ENCODE measurements around the gene RANBP10.

RANBP10 gene

GRCh38 chr16:67825906-67826305, 19.5 kb upstream of the RANBP10 start:
- no peak for DNase-seq (ENCODE audit: low spot score)

- no peak for DNase-seq (ENCODE audit: low spot score)
Measured at GRCh38 chr16:67825119-67825518, 18.8 kb upstream of the RANBP10 start.

- no peak for DNase-seq (ENCODE audit: low spot score)
Measured at GRCh38 chr16:67822511-67822910, 16.2 kb upstream of the RANBP10 start.

GRCh38 chr16:67820608-67821259, 14.4 kb upstream of the RANBP10 start:
- no peak for DNase-seq (ENCODE audit: low spot score)

GRCh38 chr16:67814567-67814966, 8.2 kb upstream of the RANBP10 start:
- DNase-seq (ENCODE audit: low spot score): no peak

- DNase-seq (ENCODE audit: low spot score): no peak
Measured at GRCh38 chr16:67811899-67812298, 5.5 kb upstream of the RANBP10 start.

GRCh38 chr16:67807148-67807682, 855 bp upstream of the RANBP10 start:
- no peak for DNase-seq (ENCODE audit: low spot score)

- DNase-seq (ENCODE audit: low spot score): no peak
Measured at GRCh38 chr16:67805718-67806427, 487 bp downstream of the RANBP10 start.

GRCh38 chr16:67804853-67805542, 1.4 kb downstream of the RANBP10 start:
- DNase-seq (ENCODE audit: low spot score): no peak

- no peak for DNase-seq (ENCODE audit: low spot score)
Measured at GRCh38 chr16:67803894-67804293, 2.5 kb downstream of the RANBP10 start.

- no peak for DNase-seq (ENCODE audit: low spot score)
Measured at GRCh38 chr16:67801883-67802282, 4.5 kb downstream of the RANBP10 start.

GRCh38 chr16:67801241-67801640, 5.1 kb downstream of the RANBP10 start:
- no peak for DNase-seq (ENCODE audit: low spot score)

- DNase-seq (ENCODE audit: low spot score): no peak
Measured at GRCh38 chr16:67800338-67800926, 5.9 kb downstream of the RANBP10 start.

- no peak for DNase-seq (ENCODE audit: low spot score)
Measured at GRCh38 chr16:67796099-67796718, 10.2 kb downstream of the RANBP10 start.

- DNase-seq (ENCODE audit: low spot score): no peak
Measured at GRCh38 chr16:67790071-67790470, 16.3 kb downstream of the RANBP10 start.

GRCh38 chr16:67786491-67786890, 19.9 kb downstream of the RANBP10 start:
- no peak for DNase-seq (ENCODE audit: low spot score)

- DNase-seq (ENCODE audit: low spot score): no peak
Measured at GRCh38 chr16:67783353-67783725, 23.0 kb downstream of the RANBP10 start.

- DNase-seq (ENCODE audit: low spot score): no peak
Measured at GRCh38 chr16:67782567-67783352, 23.6 kb downstream of the RANBP10 start.

- no peak for DNase-seq (ENCODE audit: low spot score)
Measured at GRCh38 chr16:67781565-67781921, 24.8 kb downstream of the RANBP10 start.

GRCh38 chr16:67780847-67781564, 25.4 kb downstream of the RANBP10 start:
- DNase-seq (ENCODE audit: low spot score): no peak

Data from RKO (cell line).